Measurements from ENCODE around the gene ELP4.

DNA sequence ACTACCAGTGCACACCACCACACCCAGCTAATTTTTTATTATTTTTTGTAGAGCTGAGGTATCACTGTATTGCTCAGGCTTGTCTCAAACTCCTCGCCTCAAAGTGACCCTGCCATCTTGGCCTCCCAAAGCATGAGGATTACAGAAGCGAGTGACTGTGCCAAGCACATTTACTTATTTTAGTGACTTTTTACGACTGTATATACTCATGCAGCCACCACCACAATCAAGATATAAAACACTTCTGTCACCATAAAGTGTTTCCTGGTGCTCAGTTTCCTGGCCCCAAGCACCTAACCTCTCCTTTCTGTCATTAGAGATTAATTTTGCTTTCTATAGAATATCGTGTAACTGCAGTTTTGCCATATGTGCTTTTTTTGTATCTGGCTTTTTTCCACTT is 25.9 kb downstream of the ELP4 start:
- TF ChIP-seq, protein P1, sequence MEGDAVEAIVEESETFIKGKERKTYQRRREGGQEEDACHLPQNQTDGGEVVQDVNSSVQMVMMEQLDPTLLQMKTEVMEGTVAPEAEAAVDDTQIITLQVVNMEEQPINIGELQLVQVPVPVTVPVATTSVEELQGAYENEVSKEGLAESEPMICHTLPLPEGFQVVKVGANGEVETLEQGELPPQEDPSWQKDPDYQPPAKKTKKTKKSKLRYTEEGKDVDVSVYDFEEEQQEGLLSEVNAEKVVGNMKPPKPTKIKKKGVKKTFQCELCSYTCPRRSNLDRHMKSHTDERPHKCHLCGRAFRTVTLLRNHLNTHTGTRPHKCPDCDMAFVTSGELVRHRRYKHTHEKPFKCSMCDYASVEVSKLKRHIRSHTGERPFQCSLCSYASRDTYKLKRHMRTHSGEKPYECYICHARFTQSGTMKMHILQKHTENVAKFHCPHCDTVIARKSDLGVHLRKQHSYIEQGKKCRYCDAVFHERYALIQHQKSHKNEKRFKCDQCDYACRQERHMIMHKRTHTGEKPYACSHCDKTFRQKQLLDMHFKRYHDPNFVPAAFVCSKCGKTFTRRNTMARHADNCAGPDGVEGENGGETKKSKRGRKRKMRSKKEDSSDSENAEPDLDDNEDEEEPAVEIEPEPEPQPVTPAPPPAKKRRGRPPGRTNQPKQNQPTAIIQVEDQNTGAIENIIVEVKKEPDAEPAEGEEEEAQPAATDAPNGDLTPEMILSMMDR (IDR thresholded peaks at IDR 0.05) = no peak
- TF ChIP-seq POLR2A (IDR thresholded peaks at IDR 0.05) (no peak), POLR2AphosphoS5 (IDR thresholded peaks at IDR 0.05) (no peak)

All from breast epithelium (tissue), 3 donors.